Smooth muscle cell (in vitro differentiated cells): Measurements from ENCODE around the gene CD300LB. TPM values are rescaled to one million over a fixed set of nuclear protein-coding genes. Genes with fewer than 3 reads are reported as not detected.

Experiments used
- DNase-seq: peaks from one replicate; lab custom pipeline; 2025; ENCODE audit not compliant: unreplicated experiment; lab: John Stamatoyannopoulos, UW
- H2AFZ ChIP-seq: fragments of 200-600 bp; sonication (generic); 2 replicates; pipeline ENCODE4 v1.6.0; 2016; ENCODE audit warnings: antibody characterized with exemption, low read depth, mild to moderate bottlenecking
- H3F3A ChIP-seq: fragments of 200-600 bp; sonication (generic); 2 replicates; pipeline ENCODE4 v1.6.0; 2017; ENCODE audit warnings: antibody characterized with exemption, low read depth
- H3K27ac ChIP-seq: fragments of 200-600 bp; sonication (generic); 2 replicates; pipeline ENCODE4 v1.5.1; 2016; ENCODE audit warnings: low read depth, mild to moderate bottlenecking
- H3K27me3 ChIP-seq: fragments of 200-600 bp; sonication (generic); 2 replicates; pipeline ENCODE4 v1.6.1; 2016; ENCODE audit warnings: low read depth, mild to moderate bottlenecking
- H3K36me3 ChIP-seq: fragments of 200-600 bp; sonication (generic); 2 replicates; pipeline ENCODE4 v1.5.1; 2016; ENCODE audit warnings: low read depth
- H3K4me1 ChIP-seq: fragments of 200-600 bp; sonication (generic); 2 replicates; pipeline ENCODE4 v1.5.1; 2016; ENCODE audit warnings: low read depth
- H3K4me2 ChIP-seq: fragments of 200-600 bp; sonication (generic); 2 replicates; pipeline ENCODE4 v1.6.0; 2016; ENCODE audit warnings: mild to moderate bottlenecking
- H3K4me3 ChIP-seq: fragments of 200-600 bp; sonication (generic); 2 replicates; pipeline ENCODE4 v1.5.1; 2016; ENCODE audit warnings: mild to moderate bottlenecking
- H3K79me2 ChIP-seq: fragments of 200-600 bp; sonication (generic); 2 replicates; pipeline ENCODE4 v1.6.0; 2016; ENCODE audit warnings: low read depth, mild to moderate bottlenecking
- H3K9ac ChIP-seq: fragments of 200-600 bp; sonication (generic); 2 replicates; pipeline ENCODE4 v1.6.0; 2016; ENCODE audit warnings: low read depth
- H3K9me3 ChIP-seq: fragments of 200-600 bp; sonication (generic); replicated peaks from 2 replicates; pipeline ENCODE4 v1.5.1; 2016; ENCODE audit warnings: low read depth
- H4K20me1 ChIP-seq: fragments of 200-600 bp; sonication (generic); 2 replicates; pipeline ENCODE4 v1.6.0; 2016; ENCODE audit warnings: low read depth
- WGBS: methylation state at CpG from one replicate; pipeline ENCODE4 v1.1.7; 2016; ENCODE audit warnings: low lambda C conversion rate; 5-methylcytosine and 5-hydroxymethylcytosine counted together
- polyA plus RNA-seq: library from polyadenylated mRNA; unstranded; fragments of >200 nt; fragmentation: Nextera tagmentation; extraction: Ambion mirVana; gene quantifications from 2 replicates; pipeline ENCODE4 v1.2.1, GENCODE V29; 2016
- total RNA-seq: library from RNA; depleted of rRNA; stranded (reverse); fragments of >200 nt; gene quantifications from 2 replicates; pipeline ENCODE4 v1.2.3, GENCODE V29; 2014
- TF ChIP-seq, protein P1 (sequence below): fragments of 200-600 bp; sonication (generic); IDR thresholded peaks from 2 replicates; pipeline ENCODE4 v1.5.1; 2017; ENCODE audit warnings: borderline replicate concordance, mild to moderate bottlenecking, antibody characterized with exemption; ENCODE audit not compliant: insufficient read depth, poor library complexity, severe bottlenecking

The CD300LB gene
- total and polyA plus RNA-seq, 2 experiments from 2014 or later = not detected

GRCh38 chr17:74525465-74525725 lies 5.9 kb downstream of the CD300LB start:
- TF ChIP-seq, protein P1, sequence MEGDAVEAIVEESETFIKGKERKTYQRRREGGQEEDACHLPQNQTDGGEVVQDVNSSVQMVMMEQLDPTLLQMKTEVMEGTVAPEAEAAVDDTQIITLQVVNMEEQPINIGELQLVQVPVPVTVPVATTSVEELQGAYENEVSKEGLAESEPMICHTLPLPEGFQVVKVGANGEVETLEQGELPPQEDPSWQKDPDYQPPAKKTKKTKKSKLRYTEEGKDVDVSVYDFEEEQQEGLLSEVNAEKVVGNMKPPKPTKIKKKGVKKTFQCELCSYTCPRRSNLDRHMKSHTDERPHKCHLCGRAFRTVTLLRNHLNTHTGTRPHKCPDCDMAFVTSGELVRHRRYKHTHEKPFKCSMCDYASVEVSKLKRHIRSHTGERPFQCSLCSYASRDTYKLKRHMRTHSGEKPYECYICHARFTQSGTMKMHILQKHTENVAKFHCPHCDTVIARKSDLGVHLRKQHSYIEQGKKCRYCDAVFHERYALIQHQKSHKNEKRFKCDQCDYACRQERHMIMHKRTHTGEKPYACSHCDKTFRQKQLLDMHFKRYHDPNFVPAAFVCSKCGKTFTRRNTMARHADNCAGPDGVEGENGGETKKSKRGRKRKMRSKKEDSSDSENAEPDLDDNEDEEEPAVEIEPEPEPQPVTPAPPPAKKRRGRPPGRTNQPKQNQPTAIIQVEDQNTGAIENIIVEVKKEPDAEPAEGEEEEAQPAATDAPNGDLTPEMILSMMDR = no peak
- 80% methylated on average over 1 of the region's 1 CpG for WGBS
- no peak overlapping the region for H3K4me3 ChIP-seq
- H4K20me1 ChIP-seq = no peaks in the 10 kb centered on the region
- H3K4me2 ChIP-seq = no peak overlapping the region
- H3K36me3 ChIP-seq = no peaks in the 10 kb centered on the region
- no peaks in the 10 kb centered on the region for H3K4me1 ChIP-seq
- no peaks in the 10 kb centered on the region for H3K9me3 ChIP-seq
- no peak for DNase-seq
- no peak overlapping the region for H3K27ac ChIP-seq
- H3F3A ChIP-seq = no peaks in the 10 kb centered on the region
- no peak overlapping the region for H3K9ac ChIP-seq
- no peaks in the 10 kb centered on the region for H3K79me2 ChIP-seq
- H2AFZ ChIP-seq = no peak overlapping the region
- H3K27me3 ChIP-seq = peaks cover 20% of the 10 kb centered on the region

GRCh38 chr17:74524653-74525464 lies 6.4 kb downstream of the CD300LB start:
- TF ChIP-seq, protein P1 = no peak
- Histone ChIP-seq H3K9me3 (no peaks in the 10 kb centered on the region), H3K36me3 (no peaks in the 10 kb centered on the region), H3K4me2 (no peak overlapping the region), H3F3A (no peaks in the 10 kb centered on the region), H3K4me3 (no peak overlapping the region), H3K79me2 (no peaks in the 10 kb centered on the region), H3K9ac (no peak overlapping the region), H3K27me3 (peaks cover 15% of the 10 kb centered on the region), H2AFZ (no peak overlapping the region), H4K20me1 (no peaks in the 10 kb centered on the region), H3K27ac (no peak overlapping the region), H3K4me1 (no peaks in the 10 kb centered on the region)
- WGBS = 88% methylated on average over 11 of the region's 11 CpGs
- no peak for DNase-seq

DNA sequence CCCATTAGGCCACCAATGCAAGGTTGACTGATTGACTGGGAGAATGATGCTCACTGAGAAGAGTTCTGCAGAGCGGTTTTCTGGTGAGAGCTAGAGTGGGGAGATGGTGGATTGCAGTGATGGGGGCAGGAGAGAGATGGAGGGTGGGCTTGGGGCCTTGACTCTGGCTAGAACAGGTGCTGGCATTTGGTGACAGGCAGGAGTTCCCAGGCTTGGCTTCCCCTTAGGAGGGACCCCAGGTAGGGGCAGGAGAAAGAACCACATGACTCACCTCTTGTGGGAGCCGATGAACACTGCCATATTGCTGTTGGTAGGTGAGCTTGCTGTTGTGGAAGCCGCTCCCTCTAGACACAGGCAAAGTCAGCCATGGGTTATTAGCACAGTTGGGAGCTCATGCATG lies 8.0 kb downstream of the CD300LB start:
- H3K4me3 ChIP-seq = no peak overlapping the region
- no peaks in the 10 kb centered on the region for H3K4me1 ChIP-seq
- H3K79me2 ChIP-seq = no peaks in the 10 kb centered on the region
- no peak overlapping the region for H3K27ac ChIP-seq
- H3K36me3 ChIP-seq = no peaks in the 10 kb centered on the region
- peaks cover 14% of the 10 kb centered on the region for H3K27me3 ChIP-seq
- TF ChIP-seq, protein P1 = no peak
- H4K20me1 ChIP-seq = no peaks in the 10 kb centered on the region
- H2AFZ ChIP-seq = no peak overlapping the region
- H3F3A ChIP-seq = no peaks in the 10 kb centered on the region
- H3K4me2 ChIP-seq = no peak overlapping the region
- WGBS = 94% methylated on average over 3 of the region's 3 CpGs
- no peaks in the 10 kb centered on the region for H3K9me3 ChIP-seq
- no peak for DNase-seq
- H3K9ac ChIP-seq = no peak overlapping the region
